Measurements from ENCODE around the gene TMEM198.

The TMEM198 gene

GRCh38 chr2:219499555-219499954 lies 44.3 kb upstream of the TMEM198 start:
- H3K9ac ChIP-seq, result peak overlapping the region; percentile 87; the same call in 1 of the 2 replicates
- TF ChIP-seq CTCF (conservative IDR thresholded peaks at IDR 0.05; ENCODE audit: low read depth, low read length), result no peak
- H2AFZ ChIP-seq (ENCODE audit: low read depth), result no peak overlapping the region; the same call in 1 of the 2 replicates
- peak overlapping the region; percentile 97 for H3K4me2 ChIP-seq
- no peak overlapping the region for H3K4me3 ChIP-seq (IDR thresholded peaks at IDR 0.05; ENCODE audit: insufficient read depth, low read depth, low read length)
- H4K20me1 ChIP-seq (ENCODE audit: insufficient read depth), result no peaks in the 10 kb centered on the region
- H3K36me3 ChIP-seq (ENCODE audit: insufficient read depth), result no peaks in the 10 kb centered on the region
- peaks cover 7% of the 10 kb centered on the region for H3K27me3 ChIP-seq (ENCODE audit: insufficient read depth, low read depth)
- no peaks in the 10 kb centered on the region for H3K79me2 ChIP-seq (ENCODE audit: insufficient read depth, low read depth)
- no peak overlapping the region for H3K27ac ChIP-seq
- H3K4me1 ChIP-seq (ENCODE audit: low read depth, poor library complexity, severe bottlenecking), result peaks cover 13% of the 10 kb centered on the region

GRCh38 chr2:219500135-219500534 lies 43.7 kb upstream of the TMEM198 start:
- Histone ChIP-seq H3K4me1 (ENCODE audit: low read depth, poor library complexity, severe bottlenecking) (peaks cover 13% of the 10 kb centered on the region), H4K20me1 (ENCODE audit: insufficient read depth) (no peaks in the 10 kb centered on the region), H3K9ac (no peak overlapping the region), H3K27me3 (ENCODE audit: insufficient read depth, low read depth) (peaks cover 2% of the 10 kb centered on the region), H3K27ac (no peak overlapping the region), H3K36me3 (ENCODE audit: insufficient read depth) (no peaks in the 10 kb centered on the region), H3K4me2 (no peak overlapping the region; the same call in 1 of the 2 replicates), H2AFZ (ENCODE audit: low read depth) (no peak overlapping the region), H3K4me3 (IDR thresholded peaks at IDR 0.05; ENCODE audit: insufficient read depth, low read depth, low read length) (no peak overlapping the region), H3K79me2 (ENCODE audit: insufficient read depth, low read depth) (no peaks in the 10 kb centered on the region)
- TF ChIP-seq CTCF (conservative IDR thresholded peaks at IDR 0.05; ENCODE audit: low read depth, low read length), result peak; percentile 34; the same call in 1 of the 2 replicates

- Histone ChIP-seq H3K4me1 (ENCODE audit: low read depth, poor library complexity, severe bottlenecking) (peaks cover 7% of the 10 kb centered on the region), H3K4me2 (no peak overlapping the region)
Measured at GRCh38 chr2:219501849-219502248, 42.0 kb upstream of the TMEM198 start.

GRCh38 chr2:219502618-219503017 lies 41.2 kb upstream of the TMEM198 start:
- H3K4me3 ChIP-seq (IDR thresholded peaks at IDR 0.05; ENCODE audit: insufficient read depth, low read depth, low read length), result no peak overlapping the region
- no peaks in the 10 kb centered on the region for H4K20me1 ChIP-seq (ENCODE audit: insufficient read depth)
- H3K27ac ChIP-seq, result no peak overlapping the region
- H2AFZ ChIP-seq (ENCODE audit: low read depth), result no peak overlapping the region
- no peak overlapping the region for H3K4me2 ChIP-seq
- no peaks in the 10 kb centered on the region for H3K36me3 ChIP-seq (ENCODE audit: insufficient read depth)
- peaks cover 7% of the 10 kb centered on the region for H3K4me1 ChIP-seq (ENCODE audit: low read depth, poor library complexity, severe bottlenecking)
- H3K9ac ChIP-seq, result no peak overlapping the region
- H3K79me2 ChIP-seq (ENCODE audit: insufficient read depth, low read depth), result no peaks in the 10 kb centered on the region
- H3K27me3 ChIP-seq (ENCODE audit: insufficient read depth, low read depth), result no peaks in the 10 kb centered on the region; the same call in 1 of the 2 replicates
- no peak for TF ChIP-seq CTCF (conservative IDR thresholded peaks at IDR 0.05; ENCODE audit: low read depth, low read length)

More at GRCh38 chr2:219501849-219502248, 42.0 kb upstream of the TMEM198 start:
- Histone ChIP-seq H3K9ac (no peak overlapping the region), H3K36me3 (ENCODE audit: insufficient read depth) (no peaks in the 10 kb centered on the region), H3K79me2 (ENCODE audit: insufficient read depth, low read depth) (no peaks in the 10 kb centered on the region), H3K4me3 (IDR thresholded peaks at IDR 0.05; ENCODE audit: insufficient read depth, low read depth, low read length) (no peak overlapping the region), H3K27me3 (ENCODE audit: insufficient read depth, low read depth) (no peaks in the 10 kb centered on the region; the same call in 1 of the 2 replicates), H3K27ac (no peak overlapping the region), H2AFZ (ENCODE audit: low read depth) (no peak overlapping the region), H4K20me1 (ENCODE audit: insufficient read depth) (no peaks in the 10 kb centered on the region)
- TF ChIP-seq CTCF (conservative IDR thresholded peaks at IDR 0.05; ENCODE audit: low read depth, low read length), result no peak

Measured in KMS-11 (cell line).